NCI-H1930 (cell line): ENCODE data around the gene LRP1.

Source experiments
- DNase-seq, 2 experiments: peaks; one replicate each; lab custom pipeline; 2025; lab: John Stamatoyannopoulos, UW

Gene LRP1

DNA sequence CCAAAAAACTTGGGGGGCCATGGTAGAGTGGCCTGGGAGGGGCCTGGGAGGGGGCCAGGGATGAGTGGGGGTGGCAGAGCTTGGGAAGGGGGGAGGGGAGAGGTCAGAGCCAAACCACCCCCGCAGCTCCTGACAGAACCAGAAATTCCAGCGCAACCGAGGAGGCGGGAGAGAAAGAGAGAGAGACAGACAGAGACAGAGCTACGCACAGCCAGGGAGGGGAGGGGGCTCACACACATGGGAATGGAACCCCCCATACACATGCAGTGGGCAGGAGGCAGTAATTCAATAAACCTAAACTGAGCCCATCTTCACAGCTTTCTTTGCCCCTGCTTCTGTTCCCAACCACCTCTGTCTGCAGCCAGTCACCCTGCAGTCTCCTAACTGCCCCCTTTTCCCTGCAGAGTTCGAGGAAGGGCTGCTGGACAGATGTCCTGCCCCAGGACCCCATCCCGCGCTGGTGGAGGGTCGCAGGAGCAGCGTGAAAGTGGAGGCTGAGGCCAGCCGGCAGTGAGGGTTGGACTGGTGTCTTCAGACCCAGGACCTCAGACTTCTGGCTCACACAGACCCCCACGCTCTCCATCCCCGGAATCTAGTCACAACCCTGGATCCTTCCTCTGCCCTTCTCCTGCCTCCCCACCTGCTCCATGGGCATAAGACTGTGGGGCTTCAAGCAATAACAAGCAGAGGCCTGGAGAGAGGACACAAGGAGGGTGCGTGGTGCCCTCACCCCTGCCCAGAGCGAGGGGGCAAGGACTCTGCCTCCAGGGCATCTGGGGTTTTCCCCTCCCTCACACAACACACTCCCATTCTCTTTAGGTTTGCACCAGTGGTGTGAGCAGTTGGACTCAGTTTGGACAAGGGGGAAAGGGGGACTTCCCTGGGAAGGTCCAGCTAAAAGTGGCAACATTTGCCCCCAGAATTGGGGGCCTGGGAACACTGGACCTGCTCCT is 33.8 kb upstream of the LRP1 start:
- DNase-seq, result no peak

DNA sequence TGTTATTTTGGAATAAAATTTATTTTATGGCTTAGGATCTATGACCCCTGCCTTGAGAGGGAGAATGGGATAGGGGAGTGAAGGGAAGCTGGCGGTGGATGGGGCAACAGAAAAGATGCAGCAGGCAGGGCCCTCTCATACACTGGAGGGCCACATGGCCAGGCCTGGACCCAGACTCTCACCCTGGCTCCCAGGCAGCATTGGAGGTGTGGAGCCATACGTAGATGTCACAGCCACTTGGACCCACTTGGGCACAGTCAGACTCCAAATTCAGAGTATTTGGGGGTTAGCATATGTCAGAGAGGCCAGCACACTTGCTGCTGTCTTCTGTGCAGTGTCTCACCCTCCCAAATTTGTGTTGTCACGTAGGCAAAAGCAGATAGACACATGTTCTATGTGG is 32.8 kb upstream of the LRP1 start:
- no peak for DNase-seq

DNA sequence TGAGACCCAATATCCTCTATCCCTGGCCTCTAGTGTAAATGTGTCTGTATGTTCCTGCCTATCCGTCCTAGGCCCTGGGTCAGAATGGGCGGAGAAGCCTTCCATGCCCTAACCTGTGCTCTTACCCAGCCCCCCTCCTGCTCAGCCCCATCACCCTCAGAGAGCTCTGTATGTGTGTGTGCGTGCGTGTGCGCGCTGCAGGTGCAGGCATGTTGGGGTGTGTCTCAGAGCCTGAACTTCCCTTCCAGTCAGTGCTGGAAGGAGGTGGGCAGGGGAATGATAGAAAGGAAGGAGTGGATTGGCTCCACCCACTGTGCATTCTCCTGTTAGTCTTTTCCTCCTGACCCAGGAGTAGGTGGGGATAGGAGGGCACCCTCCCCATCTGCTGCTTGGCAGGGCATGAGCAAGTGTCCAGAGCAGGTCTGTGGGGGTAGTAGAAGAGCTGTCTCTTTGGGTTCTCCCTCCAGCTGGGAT is 32.1 kb upstream of the LRP1 start:
- DNase-seq, result no peak

DNA sequence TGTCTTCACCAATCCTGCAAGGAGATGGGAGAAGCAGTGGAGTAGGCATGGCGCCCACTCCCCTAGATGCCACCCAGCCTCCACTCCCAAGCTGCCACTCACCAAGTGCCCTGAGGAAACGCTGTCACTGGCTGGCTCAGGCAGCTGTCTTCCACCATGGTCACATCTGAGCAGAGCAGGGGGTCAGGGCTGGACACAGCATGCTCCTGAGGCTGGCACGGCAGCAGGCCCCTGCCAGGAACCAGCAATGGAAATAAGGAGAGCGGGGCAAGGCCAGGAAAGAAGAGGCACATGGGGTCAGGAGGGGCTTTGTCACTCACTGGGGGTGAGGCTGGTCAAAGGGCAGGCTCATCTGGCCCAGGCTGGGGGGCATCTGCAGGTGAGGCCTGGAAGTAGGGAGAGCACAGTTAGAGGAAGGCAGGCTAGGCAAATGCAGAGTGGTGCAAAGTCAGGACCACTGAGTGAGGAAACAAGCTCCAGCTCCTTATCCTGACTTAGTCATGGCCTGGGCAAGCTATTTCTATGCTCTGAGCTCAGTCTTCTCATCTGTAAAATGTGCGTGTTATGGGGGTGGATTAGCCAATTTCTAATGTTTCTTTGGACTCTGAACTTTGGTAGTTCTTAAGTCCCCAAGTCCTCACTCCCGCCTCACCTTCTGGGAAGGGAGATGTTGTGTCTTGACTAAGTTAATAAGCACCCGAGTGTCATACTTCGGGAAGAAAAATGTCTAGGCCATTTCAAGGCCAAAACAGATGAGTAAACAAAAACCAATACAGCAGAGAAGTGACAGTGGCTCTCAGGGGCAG is 31.3 kb upstream of the LRP1 start:
- no peak for DNase-seq

DNA sequence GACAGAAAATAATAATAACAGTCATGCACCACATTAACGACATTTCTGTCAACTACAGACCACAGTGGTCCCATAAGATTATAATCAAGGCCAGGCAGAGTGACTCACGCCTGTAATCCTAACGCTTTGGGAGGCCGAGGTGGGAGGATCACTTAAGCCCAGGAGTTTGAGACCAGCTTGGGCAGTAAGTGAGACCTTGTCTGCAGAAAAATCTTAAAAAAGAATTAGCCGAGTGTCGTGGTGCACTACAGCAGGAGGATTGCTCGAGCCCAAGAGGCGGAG is 30.8 kb upstream of the LRP1 start:
- no peak for DNase-seq

DNA sequence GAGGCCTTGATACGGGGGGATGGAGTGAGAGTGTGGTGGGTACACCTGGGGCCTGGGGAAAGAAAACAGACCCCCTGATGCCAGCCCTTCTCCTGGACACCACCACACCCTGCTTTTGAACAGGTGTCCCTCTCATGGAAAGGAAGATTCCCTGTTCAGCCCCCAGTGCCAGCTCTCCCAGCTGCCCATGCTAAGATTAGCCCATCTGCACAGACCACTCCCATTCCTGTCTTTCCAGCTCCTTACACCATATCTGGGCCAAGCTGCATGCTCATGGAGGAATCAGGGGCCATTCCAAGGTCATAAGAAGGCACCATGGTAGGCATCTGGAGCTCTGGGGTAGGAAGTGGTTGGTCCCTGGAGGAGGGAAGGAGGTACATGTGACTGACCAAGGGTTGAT is 29.7 kb upstream of the LRP1 start:
- no peak for DNase-seq

DNA sequence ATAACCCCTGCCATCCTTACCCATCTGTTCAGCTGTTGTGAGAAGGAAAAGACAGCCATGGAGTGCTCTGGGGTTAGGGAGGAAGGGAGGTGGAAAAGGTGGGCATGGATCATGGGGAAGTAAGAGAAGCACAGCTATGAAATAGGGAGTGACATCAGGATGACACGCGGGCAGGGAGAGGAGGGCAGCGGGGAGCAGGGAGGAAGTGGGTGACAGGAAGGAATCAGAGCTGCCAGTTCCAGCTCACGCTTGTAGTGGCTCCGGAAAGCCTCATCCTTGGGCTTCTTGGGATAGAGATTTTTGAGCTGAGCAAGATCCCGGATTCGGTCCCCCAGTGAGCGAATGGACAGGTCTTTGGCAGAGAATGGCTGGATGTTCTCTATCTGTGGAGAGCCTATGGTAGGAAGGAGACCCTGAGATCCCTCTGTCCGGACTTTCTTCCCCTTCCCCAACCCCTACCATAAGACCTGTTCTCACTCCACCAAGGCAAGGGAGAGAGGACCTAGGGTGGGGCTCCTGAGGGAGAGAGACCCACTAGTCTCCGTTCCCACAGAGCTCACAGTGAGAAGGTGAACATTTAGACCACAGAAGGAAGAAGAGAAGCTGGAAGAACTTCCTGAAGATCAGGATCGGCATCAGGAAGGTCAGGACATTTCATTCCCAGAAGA is 29.1 kb upstream of the LRP1 start:
- DNase-seq, result no peak

DNA sequence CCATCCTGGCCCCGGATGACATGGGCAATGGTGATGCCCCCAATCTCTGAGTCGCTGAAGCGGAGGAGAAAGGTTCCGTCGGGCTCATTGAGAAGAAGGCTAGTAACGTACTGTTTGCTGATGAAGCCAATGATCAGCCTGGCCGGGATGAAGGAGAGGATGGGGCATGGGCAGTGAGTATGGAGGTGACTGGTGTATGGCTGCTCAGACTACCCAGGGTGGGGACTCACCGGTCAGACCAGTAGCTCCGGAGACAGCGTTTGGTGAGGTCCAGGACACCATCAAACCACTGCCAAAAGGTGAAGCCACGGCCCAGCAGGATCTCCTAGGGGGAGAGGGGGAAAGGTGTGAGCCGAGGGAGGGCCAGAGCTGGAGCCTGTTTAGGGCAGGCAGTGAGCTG is 28.5 kb upstream of the LRP1 start:
- no peak for DNase-seq

DNA sequence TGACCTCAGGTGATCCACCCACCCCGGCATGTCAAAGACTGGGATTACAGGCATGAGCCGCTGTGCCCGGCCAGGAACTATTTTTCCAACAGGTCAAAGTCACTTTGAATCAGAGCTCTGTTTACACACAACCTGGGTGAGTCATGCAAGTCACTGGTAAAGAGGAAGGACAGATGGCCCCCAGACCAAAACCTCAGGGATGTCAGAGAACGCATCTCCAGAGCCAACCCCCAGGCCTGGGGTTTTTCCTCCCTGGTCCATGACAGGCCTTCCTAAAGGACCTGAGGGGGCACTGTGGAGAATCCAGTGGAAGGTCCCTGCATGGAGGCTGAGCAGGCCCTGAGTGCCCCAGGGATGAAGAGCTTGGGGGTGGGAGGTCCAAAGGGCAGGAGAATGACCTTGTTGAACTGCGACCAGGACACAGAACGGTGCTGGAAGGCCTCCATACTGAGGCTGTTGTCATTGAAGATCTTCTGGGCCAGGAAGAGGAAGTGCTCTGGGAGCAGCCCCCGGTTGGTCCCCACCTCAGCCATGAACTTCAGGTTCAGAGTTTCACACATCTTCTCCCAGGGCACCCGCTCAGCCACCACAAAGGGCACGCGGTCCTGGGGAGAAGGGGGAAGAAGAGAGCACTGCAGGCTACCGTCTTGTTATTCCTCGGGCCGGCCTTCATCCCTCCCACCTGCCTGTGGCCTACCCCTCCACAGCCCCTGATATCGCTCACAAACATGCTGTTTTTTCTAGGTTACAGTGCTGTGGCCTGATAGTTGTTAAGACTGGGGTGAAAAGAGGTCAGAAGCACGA is 26.2 kb upstream of the LRP1 start:
- DNase-seq, result no peak

DNA sequence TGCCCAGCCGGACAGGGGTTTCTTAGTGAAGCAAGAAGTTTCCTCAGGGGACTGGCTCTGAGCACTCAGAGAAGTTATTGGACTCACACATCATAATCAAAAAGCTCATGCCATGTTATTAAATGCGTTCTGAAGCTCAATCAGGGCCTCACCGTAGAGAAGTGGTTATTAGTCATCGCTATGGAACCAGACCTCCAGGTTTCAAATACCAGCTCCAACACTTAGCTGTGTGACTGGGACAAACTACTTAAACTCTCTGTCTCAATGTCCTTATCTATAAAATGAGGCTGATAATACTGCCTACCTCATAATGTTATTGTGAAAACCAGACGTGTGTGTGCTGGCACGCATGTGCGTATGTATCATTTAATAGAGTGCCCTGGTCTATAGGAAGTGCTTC is 24.4 kb upstream of the LRP1 start:
- DNase-seq, result no peak

DNA sequence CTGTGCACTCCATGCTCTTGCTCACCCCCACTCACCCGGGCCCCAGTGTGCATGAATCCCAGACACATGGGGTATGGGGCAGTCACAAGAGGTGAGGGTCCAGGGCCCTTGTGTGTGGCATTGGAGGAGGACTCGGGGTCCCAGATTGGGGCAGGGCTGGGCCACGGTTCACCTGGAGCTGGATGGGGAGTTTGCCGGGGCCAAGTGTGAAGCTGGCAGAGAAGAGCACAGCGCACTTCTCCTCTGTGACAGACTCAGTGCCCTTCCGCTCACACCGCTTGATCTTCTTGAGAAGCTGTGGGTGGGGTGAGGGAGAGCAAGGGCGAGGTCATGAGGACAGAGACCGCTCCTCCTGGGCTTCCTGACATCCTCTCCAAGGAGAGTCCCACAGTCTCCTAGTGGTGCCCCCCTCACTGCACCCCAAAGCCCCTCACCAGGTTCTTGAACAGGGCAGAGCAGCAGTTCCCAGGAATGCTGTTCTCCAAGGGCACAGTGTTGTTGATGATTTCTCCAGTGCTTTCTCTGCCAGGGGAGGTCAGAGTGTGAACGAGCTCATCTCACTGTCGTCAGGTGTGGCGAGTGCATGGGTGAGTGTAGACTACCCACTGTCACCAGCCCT is 23.9 kb upstream of the LRP1 start:
- no peak for DNase-seq

DNA sequence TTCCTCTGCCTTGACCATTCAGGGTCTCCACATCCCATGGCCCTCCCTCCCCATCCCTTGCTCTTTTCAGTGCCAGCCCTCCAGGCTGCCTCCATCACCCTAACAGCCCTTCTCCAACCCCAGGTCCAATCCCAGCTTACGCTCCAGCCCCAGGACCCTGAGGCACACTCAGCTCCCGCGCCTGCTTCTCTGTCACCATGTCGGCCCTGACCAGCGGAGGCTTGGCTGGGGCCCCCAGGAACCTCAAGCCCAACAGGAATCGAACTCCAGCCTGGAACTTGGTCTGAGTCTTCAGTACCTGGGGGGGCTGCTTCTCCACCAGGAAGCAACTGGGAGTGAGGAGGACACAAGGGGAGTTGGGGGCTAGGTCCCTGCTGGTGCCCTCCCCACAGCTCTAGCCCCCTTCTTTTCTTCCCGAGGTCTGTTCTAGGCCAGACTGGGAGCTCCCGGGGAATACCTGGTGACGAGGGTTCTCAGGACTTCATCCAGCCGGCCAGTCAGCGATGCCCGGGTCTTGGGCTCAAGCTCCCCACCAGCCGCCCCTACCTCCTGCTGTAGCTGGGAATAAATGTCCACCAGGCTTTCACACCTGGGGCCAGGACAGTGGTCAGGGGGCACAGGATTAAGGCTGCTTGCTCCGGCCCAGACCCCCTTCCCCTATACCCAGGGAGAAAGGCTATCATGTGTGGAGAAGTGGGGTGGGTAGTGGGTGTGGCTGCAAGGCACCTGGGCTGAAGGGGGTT is 23.1 kb upstream of the LRP1 start:
- DNase-seq, result no peak

DNA sequence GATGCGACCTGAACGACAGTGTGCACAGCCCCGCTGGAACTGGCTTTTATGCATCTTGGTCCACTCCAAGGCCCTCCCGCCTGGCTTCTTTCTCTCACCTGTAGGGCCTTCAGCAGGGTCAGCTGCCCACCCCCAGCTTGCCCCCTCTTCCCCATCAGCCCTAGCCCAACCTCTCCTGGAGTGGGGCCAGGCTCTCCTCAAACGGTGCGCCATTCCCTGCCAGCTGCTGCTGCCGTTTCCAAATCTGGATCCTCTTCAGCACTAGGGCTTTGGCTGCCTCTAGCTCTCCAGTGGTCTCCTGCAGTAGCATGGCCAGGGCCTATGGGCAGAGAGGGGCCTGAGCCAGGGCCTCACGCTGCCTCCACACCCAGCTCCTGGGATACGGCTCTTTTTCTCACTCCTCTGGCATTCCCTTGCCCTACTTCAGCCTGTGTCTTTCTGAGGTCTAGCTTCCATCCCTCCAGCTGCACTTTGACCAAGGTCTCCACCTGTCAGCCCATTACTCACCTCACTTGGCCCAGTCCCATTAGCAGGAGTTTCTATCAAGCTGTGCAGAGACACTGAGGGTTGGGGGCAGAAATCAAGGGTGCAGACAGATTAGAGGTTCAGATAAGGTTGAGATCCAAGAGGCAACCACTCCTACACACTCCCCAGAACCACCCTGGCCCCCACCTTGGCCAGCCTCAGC is 22.1 kb upstream of the LRP1 start:
- DNase-seq, result no peak

DNA sequence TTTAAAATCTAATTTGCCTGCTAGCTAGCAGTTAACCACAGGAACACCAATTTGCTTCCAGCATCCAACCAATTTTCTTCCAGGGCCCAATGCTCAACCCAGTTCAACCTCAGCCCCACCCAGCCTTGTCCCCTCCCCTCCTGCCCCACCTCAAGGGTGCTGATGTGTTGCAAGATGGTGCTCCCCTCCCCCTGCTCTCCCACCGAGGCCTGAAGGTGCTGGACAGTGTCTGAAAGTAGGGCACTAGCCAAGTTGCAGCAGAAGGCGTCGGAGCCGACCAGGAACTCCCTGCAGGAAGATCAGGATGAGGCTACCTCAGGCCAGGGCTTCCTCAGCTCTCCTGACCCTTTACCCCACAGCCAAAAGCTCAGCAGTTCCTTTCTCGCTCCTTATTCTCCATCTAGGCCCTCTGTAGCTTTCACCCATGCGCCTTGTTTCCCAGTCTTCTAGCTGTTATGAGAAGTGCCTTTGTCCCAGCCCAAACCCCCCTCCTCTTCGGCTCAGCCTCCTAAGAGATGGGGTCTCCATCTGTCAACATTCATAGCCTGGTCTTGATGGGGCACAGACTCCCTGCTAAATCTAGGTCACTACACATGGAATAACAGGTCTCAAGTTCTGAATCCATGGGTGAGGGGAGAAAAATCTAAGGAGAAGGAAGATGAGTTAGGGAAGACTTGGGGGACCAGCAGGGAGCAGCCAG is 20.7 kb upstream of the LRP1 start:
- no peak for DNase-seq

DNA sequence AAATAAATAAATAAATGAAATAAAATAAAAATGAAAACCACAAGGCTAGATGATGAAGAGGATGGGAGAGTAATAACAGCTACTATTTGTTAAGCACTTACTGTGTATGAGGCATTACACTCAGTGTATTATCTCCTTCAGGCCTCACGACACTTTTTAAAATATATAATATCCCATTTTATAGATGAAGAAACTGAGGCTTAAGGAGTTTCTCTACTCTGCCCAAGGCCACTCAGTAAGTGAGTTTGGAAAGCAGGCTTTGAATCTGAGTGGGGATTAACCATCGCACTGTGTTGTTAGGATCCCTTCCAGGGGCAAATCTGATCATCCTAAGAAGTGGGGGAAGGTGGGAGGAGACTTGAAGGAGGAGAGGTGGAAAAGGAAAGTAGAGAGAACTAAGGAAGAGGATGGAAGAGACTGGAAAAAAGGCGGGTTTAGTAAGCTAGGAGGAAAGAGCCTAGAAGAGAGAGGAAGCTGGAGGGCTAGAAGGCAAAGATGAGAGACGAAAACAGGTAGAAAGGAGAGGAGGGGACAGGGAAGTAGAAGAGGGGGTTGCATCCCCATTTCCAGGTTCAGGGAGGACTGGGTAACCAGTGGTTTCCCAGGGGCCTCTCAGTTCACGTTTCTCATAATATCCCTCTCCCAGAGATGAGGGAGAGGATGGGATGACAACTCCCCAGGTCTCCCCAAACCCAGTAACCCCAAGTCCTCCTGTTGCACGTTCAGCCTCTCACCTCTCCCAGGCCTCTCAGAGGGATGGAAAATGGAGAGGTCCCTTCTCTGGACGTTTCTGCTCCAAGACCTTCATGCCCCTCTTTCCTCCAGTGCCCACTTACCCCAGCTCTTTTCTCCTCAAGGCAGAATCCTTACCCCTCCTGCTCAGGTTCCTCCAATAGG is 18.8 kb upstream of the LRP1 start:
- no peak for DNase-seq

DNA sequence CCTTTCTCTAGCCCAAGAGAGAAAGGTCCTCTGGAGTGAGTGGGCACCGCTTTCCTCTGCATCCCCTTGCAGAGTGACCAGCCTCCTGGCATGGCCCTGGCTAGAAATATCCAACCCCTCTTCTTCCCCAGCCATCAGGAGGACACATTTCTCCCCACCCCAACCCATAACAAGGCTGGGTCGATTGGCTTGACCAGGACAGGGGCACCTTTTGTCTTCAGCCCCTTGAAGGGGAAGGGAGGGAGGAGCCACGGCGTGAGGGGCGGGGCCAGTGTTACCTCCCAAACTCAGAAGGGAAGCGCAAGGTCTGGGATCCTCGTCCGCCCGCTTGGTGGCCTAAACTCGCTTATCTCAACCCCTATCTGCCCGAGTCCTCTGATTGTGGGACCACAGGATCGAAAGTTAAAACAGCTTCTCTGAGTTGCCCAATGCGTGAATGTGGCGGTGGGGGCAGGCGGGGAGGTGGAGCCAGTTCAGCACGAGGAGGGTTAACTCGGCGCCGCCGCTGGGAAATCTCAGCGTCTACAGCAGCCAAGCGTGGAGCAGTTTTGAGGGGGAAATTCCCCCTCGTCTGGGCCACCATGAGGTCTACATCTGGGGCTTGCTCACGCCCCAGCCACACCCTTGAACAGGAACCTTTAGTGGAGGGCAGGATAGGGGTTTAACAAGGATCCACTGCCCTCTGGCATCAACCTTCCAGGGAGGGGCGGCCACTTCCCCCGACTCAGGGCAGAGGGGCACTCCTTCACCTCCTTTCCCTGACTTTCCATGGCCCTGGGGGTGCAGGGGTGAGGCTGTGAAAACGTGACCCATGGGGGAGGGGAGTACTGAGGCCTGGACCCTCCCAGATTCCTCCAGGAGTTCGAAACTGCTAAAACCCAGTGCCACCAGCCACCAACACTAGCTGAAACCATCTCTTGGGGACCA is 17.9 kb upstream of the LRP1 start:
- DNase-seq, result no peak

DNA sequence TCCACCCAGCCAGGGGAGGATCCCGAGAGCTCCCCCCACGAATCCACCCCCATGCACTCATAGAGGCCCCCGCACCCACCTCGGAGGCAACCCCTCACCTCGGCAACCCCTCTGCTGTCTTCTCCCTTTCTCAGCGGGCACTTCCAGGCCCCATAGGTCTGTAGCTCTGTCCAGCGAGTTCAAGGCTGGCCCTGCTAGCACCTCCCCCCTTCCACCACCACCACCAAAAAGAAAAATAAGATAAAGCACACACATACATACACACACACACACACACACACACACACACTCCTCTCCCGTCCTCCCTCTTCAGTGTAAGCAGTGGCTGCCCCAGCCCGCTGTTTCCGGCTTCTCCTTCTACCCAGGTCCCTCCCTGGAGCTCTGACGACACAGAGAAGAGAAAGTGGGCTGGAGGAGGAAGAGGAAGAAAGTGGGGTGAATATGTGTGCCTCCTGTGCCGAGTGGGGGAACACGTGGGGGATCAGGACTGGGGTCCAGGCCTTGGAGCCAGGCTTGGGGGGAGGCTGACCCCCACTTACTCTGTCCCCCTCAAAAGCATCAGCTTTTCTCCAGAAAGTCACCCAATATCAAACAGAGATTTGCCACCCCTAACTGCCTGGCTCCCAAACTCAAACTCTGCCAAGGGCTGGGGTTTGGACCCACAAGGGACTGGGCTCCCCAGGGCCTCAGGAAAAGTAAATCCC is 17.1 kb upstream of the LRP1 start, which contains the start of gene STAT6:
STAT6 (minus strand) TSS at position 332 of the 704 bp plus-strand sequence. CDS start 3,084 bp downstream, outside the sequence.
- no peak for DNase-seq
